HG03064 (cell line): ENCODE results near the gene HOXB5.

ENCODE experiments used
- ATAC-seq: cut with Tn5 transposase; IDR thresholded peaks from one replicate; pipeline ENCODE4 v1.9.1; 2021; ENCODE audit warnings: low read depth; ENCODE audit not compliant: unreplicated experiment

The HOXB5 gene

GRCh38 chr17:48617471-48618255, 24.1 kb upstream of the HOXB5 start:
- ATAC-seq: no peak

DNA sequence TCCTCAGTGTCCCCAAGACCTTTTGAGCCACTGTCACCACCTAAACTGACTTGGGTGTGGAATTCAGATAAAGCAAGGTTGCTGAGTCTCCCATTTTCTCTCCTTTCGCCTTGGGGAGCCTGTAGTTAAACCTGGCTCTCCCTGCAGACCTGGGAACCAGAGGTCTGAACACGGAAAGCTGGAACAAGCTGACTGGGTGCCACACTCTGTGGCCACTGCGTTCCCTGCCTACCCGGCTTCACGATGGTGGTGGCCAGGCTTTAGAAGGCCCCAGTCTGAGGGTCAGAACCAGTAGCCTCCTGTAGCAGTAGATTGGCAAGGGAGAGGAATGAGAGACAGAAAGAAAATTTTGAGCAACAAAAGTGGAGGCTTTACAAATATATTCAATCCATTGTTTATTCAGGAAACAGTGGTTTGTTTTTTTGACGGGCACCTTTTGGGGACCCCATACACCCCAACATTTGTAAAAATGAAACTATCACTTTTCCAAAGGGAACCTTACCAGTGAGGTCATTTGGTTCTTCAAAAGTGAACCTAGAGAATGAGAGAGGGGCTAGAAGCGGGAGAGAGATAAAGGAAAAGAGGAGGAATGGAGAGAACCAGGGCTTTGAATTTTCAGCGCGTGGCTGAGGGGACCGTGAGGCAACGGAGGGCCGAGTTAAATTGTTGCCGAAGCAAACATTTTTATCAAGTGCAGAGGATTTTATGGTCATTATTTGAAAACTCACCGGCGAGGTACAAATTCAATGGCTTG, 23.3 kb upstream of the HOXB5 start:
- ATAC-seq: no peak

DNA sequence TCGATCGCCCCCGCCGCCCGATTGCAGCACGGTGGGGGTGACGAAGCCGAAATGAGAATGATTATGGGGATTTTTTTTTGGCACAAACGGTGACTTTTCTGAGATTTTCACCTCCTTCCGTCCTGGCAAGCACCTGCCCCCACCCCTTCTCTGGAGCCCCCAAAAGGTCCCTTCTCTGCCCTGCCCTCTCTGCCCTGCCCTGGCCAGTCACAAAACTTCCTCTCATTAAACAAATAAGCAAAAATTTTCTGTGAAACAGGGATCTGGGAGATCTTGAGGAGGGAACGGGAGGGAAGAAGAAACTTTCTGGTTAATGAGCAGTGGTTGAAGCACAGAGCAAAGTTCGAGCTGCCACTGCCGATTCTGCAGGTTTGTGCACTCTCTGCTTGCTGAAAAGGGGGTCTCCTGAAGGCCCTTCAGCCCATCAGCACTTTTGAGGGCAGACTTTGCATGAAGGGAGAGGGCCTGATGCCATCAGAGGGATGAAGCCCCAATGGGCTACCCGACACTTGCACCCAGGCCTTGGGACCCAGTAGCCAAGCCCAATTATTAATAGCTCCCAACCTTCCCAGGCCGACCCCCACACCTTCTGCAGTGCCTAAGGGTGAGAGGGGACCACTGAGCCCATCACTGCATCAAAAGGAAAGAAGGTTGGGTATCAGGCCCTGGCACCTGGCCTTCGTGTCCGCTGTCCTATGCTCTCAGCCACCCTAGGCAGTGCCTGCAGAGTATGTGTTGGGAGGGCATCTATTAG, 22.6 kb upstream of the HOXB5 start:
- ATAC-seq: no peak

GRCh38 chr17:48615047-48615962, 21.7 kb upstream of the HOXB5 start, which contains the start of gene HOXB8:
TSS of gene HOXB8 (minus strand) at chr17:48615292. CDS start at chr17:48614704, 588 bp downstream.
- ATAC-seq: no peak

DNA sequence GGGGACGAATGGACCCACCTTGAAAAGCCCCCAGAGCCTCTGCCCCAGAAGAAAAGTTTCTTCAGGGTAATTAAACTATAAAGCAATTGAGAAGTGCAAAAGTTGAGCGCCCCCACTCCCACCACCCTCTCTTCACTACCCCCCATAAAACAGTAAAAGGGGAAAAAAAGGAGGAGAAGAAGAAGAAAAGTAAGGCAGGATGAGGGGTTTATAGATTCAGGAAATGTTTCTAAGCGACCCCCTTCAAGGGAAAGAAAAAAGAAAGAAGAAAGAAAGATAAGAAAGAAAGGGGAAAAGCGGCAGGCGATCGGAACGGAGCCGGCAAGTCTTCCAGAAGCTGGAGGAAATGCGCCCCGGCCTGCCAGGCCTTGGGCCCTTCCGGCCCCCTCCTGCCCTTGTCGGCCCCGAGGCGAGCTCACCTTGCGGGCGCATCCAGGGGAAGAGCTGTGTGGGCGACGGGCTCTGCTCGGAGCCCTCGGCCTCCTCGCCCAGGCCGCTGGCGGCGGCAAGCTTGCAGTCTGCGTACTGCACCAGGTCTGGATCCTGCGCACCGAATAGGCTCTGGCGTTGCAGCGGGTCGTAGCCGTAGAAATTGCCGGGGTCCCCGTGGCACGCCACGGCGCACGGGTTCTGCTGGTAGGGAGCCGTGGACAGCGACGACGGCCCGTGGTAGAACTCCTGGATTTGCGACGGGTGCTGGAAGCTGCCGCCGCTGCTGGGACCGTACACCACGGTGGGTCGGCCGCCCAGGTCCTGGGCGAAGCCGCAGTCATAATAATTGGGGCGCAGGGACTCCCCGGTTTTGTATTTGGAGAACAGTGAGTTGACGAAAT, 20.5 kb upstream of the HOXB5 start:
- ATAC-seq: no peak

- ATAC-seq: no peak
These were observed 19.5 kb upstream of the HOXB5 start for GRCh38 chr17:48612854-48613691.

GRCh38 chr17:48612456-48612853, 18.9 kb upstream of the HOXB5 start:
- no peak for ATAC-seq

- no peak for ATAC-seq
These were observed 18.3 kb upstream of the HOXB5 start for GRCh38 chr17:48611681-48612455.

GRCh38 chr17:48611213-48611612, 17.6 kb upstream of the HOXB5 start:
- no peak for ATAC-seq

GRCh38 chr17:48610282-48611211, 17.0 kb upstream of the HOXB5 start, which contains the start of gene HOXB7:
TSS of gene HOXB7 (minus strand) at chr17:48611017. CDS start at chr17:48610918, 99 bp downstream.
- ATAC-seq: no peak

GRCh38 chr17:48609759-48610281, 16.2 kb upstream of the HOXB5 start:
- no peak for ATAC-seq

DNA sequence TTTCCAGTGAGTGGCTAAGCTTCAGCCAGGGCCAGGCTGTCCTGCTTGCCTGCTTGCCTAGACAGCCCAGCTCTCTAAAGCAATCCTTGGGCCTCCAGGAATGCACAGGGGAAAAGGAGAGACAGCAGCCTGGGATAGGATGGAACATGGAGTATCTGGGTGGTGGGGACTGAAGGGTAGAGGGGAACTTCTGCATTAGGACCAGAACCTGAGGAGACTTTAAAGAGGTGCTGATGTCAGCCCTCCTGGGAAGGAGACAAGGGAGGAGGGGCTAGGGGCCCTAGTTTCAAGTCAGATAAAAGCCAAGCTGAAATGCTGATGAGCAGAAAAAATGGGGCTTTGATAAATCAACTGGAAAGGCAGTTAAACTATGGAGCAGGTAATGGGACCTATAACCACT, 15.5 kb upstream of the HOXB5 start:
- ATAC-seq: no peak

DNA sequence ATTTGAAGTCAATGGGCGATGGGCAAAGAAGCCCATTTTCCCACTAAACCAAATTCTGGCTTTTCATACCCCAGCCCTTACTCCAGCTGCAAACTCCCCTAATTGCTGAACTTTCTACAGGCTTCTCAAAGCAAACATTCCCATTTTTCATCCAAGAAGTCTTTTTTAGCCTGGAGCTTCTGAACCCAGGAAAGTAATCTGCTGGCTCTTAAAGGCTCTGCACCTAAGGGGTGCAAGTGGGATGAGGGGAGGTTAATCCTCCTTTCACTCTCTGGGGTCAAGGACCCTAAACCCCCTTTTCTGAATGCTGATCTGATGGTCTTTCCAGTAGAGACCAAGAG, 14.9 kb upstream of the HOXB5 start:
- no peak for ATAC-seq

GRCh38 chr17:48606892-48607614, 13.5 kb upstream of the HOXB5 start:
- ATAC-seq: no peak

DNA sequence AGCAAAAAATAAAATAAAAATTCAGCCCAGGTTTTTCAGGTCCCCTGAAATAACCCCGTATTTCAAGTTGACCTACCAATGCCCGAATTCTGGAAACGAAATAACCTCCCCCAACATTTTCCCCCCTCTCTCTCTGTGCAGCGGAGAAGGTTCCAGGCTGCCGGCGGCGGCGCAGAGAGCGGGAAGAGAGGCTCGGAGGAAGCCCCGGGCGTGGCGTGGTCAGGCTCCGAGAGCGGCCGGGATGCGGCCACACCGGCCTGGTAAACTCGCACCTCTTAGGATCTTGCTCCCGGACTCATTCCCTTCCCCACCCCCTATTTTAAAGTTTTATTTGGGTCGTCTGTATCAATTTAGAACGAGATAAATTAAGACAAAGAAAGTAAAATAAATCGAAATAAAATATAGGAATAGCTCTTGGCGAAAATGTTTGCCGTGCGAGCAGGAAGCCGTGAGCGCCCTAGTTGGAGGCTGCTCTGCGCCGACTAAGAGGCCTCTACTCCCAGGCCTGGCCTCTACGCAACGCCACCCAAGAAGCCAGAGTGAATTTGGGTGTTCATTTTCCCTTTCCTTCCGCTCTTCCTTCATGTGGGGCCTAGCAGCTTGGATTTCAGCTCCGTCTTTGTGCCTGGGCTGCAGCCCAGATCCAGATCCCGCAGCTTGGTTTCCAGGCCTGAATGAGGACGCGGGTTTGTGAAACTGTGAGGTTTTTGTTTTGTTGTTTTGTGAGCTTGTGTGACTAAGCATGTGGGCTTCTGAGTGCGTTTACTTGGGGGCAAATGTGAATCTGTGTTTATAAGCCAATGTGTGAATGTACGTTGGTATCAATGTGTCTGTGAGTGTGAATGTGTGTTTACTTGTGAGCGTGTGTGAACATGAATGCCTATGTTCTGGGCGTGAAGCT, 12.7 kb upstream of the HOXB5 start:
- no peak for ATAC-seq
